ENCODE results near the gene ARHGAP44.

DNA sequence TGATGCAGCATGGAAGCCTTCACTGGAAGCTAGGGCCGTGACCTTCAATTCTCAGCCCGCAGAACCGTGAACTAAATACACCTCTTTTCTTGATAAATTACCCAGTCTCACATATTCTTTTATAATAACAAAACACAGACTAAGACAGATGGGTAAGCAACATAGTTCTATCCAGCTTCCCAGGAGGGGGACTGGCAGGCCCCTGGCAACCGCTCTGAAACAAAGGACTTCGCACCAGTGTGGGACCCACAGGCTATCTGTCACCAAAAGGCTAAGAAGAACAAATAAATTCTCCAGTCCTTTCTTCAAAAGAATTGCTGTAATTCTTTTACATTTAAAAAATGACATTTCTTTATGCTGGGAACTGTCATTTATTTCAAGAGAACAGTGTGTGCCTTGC is 209.6 kb downstream of the ARHGAP44 start:
- TF ChIP-seq FOXM1 (IDR thresholded peaks at IDR 0.05; ENCODE audit: borderline replicate concordance), result no peak
- no peak for TF ChIP-seq ELF4 (IDR thresholded peaks at IDR 0.05)
- no peak for TF ChIP-seq SP1 (IDR thresholded peaks at IDR 0.05)
- TF ChIP-seq BHLHE40 (IDR thresholded peaks at IDR 0.05; ENCODE audit: borderline replicate concordance), result no peak
- no peak for TF ChIP-seq FOXA1 (IDR thresholded peaks at IDR 0.05)
- TF ChIP-seq HDGF (IDR thresholded peaks at IDR 0.05; ENCODE audit: borderline replicate concordance), result no peak
- no peak for TF ChIP-seq ZNF384 (IDR thresholded peaks at IDR 0.05)
- no peak for TF ChIP-seq ARNT (IDR thresholded peaks at IDR 0.05)

All from HEK293T (cell line).